BE2C (cell line): ENCODE results near the gene PREX1.

Experiments
- DNase-seq: peaks from one replicate; pipeline ENCODE4 v3.0.0-alpha.2; 2020
- H3K27me3 ChIP-seq: fragments of 250-450 bp; sonication (Bioruptor Pico); 2 replicates; pipeline ENCODE4 v1.5.1; 2020; ENCODE audit warnings: mild to moderate bottlenecking
- H3K36me3 ChIP-seq: fragments of 250-450 bp; sonication (Bioruptor Pico); 2 replicates; pipeline ENCODE4 v1.5.1; 2020; ENCODE audit warnings: mild to moderate bottlenecking
- H3K4me1 ChIP-seq: fragments of 250-450 bp; sonication (Bioruptor Pico); 2 replicates; pipeline ENCODE4 v1.5.1; 2020
- H3K4me3 ChIP-seq: 2 replicates; pipeline ENCODE4 v1.5.1; 2011; ENCODE audit warnings: low read depth, low read length
- H3K9me3 ChIP-seq: fragments of 250-450 bp; sonication (Bioruptor Pico); 2 replicates; pipeline ENCODE4 v1.5.1; 2020
- TF ChIP-seq, protein P1 (sequence below): IDR thresholded peaks from 2 replicates; pipeline ENCODE4 v1.5.1; 2012; ENCODE audit warnings: mild to moderate bottlenecking, low read depth, low read length

PREX1 gene

DNA sequence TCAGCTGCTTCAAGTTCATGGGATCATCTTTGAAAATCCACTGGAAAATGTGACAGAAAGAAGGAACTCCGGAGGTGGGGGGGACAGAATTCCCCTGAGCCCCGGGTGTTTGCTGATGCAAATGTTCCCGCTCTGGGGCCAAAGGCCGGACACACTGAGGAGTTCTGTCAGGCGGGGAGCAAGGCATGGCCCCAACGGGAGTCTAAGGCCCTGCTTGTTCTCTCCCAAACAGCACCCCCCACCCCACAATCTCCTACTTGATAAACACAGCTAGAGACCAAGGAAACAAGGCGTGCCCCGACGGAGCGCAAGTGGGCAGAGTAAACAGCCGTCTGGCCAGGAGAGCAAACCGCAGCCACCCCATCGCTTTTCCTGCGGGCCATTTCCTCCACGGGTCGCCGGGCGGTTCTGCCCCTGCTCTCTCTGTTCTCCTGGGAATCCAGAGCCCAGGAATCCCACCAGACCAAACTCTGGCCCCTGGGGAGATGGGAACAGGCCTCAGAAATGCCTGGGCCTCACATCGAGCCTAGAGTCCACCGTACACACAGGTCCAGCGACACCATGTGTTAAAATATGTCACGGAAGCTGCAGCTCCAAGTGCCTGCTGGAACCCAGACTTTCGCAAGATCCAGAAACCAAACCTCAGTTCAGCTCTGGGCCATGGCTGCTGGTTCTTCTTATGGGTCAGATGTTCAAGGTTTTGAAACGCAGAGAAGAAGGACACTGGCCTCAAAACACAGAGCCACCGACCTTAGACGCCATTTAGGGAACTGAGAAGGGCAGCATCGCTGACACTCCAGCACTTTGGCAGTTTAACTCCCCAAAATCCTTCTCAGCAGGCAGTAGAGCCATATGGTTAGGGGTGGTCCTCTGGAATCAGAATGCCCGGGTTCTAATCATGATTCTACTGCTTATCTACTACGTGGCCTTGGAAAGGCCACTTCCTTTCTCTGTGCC, 104.2 kb downstream of the PREX1 start:
- Histone ChIP-seq H3K36me3 (no peaks in the 10 kb centered on the region), H3K27me3 (no peaks in the 10 kb centered on the region), H3K4me3 (no peak overlapping the region), H3K9me3 (no peaks in the 10 kb centered on the region), H3K4me1 (no peaks in the 10 kb centered on the region)
- TF ChIP-seq, protein P1, sequence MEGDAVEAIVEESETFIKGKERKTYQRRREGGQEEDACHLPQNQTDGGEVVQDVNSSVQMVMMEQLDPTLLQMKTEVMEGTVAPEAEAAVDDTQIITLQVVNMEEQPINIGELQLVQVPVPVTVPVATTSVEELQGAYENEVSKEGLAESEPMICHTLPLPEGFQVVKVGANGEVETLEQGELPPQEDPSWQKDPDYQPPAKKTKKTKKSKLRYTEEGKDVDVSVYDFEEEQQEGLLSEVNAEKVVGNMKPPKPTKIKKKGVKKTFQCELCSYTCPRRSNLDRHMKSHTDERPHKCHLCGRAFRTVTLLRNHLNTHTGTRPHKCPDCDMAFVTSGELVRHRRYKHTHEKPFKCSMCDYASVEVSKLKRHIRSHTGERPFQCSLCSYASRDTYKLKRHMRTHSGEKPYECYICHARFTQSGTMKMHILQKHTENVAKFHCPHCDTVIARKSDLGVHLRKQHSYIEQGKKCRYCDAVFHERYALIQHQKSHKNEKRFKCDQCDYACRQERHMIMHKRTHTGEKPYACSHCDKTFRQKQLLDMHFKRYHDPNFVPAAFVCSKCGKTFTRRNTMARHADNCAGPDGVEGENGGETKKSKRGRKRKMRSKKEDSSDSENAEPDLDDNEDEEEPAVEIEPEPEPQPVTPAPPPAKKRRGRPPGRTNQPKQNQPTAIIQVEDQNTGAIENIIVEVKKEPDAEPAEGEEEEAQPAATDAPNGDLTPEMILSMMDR = no peak
- DNase-seq = no peak

DNA sequence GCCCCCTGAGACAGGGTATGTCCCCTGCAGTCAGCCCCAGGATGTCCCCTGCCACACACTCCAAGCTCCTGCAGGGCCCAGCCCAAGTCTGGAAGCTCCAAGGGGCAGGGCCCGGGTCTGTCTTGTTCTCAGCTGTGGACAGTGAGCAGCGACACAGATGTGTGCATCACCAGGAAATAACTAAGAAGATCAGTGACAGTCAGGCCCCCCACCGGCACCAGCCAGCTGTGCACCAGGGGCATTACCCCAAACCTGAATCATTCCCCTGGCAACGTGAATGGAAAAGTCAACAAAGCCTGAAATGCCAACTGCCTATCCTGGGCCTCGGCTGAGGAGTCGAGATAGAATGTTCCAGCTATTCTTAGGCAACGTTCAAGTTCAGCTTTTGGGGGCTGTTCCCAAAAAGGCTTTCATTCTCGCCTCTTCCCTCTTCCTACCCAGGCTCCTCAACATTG, 105.0 kb downstream of the PREX1 start:
- TF ChIP-seq, protein P1 = no peak
- Histone ChIP-seq H3K9me3 (no peaks in the 10 kb centered on the region), H3K36me3 (no peaks in the 10 kb centered on the region), H3K4me3 (no peak overlapping the region), H3K27me3 (no peaks in the 10 kb centered on the region), H3K4me1 (no peaks in the 10 kb centered on the region)
- DNase-seq = no peak

DNA sequence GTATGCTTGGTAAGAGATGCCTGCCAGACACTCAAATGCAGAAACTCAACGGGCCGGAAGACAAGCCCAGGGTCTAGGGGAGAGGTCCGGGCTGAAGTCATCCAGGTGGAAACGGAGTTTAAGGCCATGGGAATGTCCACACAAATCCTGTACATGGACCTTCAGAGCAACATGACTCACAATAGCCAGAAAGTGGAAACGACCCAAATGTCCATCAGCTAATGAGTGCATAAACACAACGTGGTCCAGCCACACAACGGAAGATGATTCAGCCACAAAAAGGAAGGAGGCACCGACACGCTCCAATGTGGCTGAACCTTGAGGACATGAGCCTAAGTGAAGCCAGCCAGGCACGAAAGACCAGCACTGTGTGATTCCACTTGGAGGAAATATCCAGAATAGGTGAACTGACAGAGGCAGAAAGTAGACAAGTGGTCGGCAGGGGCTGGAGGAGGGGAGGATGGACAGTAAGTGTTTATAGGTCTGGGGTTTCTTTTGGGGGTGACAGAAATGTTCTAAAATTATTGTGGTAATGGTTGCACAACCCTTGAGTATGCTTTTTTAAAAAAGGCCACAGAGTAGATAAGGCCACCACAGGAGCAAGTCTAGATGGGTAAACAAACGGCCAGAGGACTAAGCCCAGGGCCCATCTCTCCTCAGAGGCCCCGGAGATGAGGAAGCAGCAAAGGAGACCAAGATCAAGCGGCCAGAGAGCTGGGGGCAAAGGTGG, 105.6 kb downstream of the PREX1 start:
- H3K36me3 ChIP-seq = no peaks in the 10 kb centered on the region
- no peak for DNase-seq
- H3K27me3 ChIP-seq = no peaks in the 10 kb centered on the region
- H3K4me1 ChIP-seq = no peaks in the 10 kb centered on the region
- TF ChIP-seq, protein P1 = no peak
- H3K9me3 ChIP-seq = no peaks in the 10 kb centered on the region
- no peak overlapping the region for H3K4me3 ChIP-seq

DNA sequence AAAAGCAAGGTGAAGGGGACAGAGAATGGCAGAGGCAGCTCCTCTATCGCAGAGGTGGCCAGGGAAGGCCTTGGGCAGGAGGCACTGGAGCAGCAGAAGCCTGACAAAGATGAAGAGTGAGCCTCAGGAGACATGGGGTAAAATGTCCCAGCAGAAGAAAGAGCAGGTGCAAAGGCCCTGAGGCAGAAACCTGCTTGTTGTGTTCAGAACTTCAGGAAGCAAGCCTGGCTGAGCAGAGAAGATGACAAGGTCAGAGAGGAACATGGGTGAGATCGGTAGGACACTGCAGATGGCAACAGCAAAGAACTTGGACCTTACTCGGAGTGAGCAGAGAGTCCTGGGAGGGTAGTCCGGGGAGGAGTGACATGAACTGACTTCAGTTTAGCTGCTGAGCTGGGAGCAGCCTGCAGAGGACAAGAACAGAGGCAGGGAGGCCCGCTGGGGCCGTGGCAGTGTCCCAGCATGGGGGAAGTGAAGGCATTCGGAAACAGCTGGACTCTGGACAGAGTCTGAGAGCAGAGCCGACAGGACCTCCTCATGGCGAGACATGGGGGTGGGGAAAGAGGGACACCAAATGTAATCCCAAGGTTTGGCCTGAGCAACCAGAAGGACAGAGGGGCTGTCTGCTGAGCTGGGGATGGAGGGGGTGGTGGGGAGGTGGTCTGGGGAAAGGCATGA, 106.3 kb downstream of the PREX1 start:
- Histone ChIP-seq H3K4me1 (no peaks in the 10 kb centered on the region), H3K36me3 (no peaks in the 10 kb centered on the region), H3K9me3 (no peaks in the 10 kb centered on the region), H3K4me3 (no peak overlapping the region), H3K27me3 (no peaks in the 10 kb centered on the region)
- TF ChIP-seq, protein P1 = no peak
- DNase-seq = no peak

DNA sequence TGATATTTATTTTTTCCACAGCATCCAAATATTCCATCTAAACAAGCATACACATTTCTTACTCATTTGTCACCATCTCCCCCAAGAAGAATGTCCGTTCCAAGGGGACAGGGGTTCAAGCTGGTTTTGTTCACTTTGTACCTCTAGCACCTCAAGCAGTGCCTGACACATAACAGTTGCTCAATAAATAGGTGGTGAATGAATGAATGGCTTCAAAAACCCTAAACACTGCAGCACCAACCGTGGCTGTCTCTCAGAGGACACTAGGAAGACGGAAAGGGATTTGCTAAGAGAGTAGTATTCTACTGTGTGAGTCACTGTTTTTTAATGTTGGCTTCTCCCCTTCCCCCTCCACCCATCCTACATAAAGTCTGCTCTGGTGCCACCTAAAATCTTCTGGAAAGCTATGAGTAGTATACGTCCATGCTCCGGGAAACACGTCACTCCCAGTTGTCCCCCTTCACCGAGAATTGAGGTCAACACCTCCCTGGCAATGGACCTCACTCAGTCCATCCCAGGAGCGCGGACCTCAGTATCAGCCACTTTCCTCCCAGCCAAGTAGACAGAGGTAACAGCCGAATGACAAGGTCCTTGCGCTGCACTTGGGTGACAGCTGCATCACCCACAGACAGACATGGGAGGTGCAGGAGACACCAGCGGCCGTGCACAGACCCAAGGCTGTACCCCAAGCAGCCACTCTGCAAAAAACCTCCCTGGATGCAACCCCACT, 107.4 kb downstream of the PREX1 start:
- Histone ChIP-seq H3K4me1 (no peaks in the 10 kb centered on the region), H3K36me3 (no peaks in the 10 kb centered on the region), H3K4me3 (no peak overlapping the region), H3K27me3 (no peaks in the 10 kb centered on the region), H3K9me3 (no peaks in the 10 kb centered on the region)
- TF ChIP-seq, protein P1 = no peak
- DNase-seq = no peak
